Kasumi-1 (cell line): ENCODE measurements around the gene GPR3.
"Not testable (repeated sequence)": the region's sequence is repeated elsewhere in the genome, so short reads cannot be mapped to it uniquely, and the experiment has no call there.

Source experiments
- DNase-seq, 2 experiments: peaks; one replicate each; lab custom pipeline; 2025; lab: John Stamatoyannopoulos, UW

GPR3 gene

DNA sequence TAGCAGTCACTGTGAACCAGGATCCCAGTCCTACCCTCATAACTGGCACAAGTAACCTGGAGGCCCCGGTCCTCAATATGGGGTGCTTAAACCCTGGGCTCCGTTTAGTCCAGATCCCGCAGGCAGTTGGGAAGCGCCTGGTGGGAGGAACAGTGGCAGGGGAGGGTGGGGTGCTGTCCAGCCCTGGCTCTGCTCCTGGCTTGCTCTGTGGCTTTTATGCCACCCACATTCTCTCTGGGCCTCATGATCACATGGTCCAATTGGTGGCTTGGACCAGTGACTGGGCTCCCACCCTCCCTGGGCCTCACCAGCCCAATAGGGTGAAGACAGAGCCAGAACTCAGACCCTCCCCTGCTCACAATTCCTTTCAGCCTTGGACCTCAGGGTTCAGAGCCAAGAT, 12.2 kb upstream of the GPR3 start:
- DNase-seq, result no peak

GRCh38 chr1:27380766-27381733, 11.4 kb upstream of the GPR3 start:
- DNase-seq, result no peak

DNA sequence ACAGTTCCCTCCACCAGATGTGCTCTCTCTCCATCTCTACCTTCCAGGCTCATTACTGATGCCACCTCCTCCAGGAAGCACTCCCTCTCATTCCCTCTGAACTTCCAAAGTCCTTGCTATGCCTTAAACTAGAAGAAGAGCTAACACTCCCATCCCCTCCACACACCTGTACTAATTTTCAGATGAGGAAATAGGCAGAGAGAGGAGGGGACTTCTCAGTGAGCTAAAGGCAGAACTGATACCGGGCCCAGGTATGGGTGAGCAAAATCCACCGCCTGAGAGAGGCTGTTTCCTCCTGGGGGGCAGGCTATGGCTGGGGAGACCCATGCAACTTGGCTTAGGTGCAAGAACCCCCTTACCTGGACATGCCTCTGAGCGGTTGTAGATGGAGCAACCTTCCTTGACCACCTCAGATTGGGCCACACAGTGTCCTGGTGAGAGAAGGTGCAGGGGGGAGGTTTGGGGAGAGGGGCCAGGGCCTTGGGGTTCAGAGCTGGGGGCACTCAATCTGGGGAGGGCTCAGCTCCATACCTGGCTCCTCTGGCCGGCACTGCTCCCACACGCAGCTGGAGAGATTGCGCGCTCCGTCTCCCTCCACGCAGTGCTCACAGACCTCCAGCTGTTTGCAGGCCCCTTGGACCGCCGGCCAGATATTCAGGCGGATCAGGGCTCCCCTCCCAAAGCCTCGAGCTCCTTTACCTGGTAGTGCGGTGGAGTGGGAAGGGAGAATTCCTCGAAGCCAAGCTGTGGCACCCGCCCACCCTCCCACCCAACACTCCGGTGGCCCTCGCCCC, 10.3 kb upstream of the GPR3 start:
- no peak for DNase-seq

DNA sequence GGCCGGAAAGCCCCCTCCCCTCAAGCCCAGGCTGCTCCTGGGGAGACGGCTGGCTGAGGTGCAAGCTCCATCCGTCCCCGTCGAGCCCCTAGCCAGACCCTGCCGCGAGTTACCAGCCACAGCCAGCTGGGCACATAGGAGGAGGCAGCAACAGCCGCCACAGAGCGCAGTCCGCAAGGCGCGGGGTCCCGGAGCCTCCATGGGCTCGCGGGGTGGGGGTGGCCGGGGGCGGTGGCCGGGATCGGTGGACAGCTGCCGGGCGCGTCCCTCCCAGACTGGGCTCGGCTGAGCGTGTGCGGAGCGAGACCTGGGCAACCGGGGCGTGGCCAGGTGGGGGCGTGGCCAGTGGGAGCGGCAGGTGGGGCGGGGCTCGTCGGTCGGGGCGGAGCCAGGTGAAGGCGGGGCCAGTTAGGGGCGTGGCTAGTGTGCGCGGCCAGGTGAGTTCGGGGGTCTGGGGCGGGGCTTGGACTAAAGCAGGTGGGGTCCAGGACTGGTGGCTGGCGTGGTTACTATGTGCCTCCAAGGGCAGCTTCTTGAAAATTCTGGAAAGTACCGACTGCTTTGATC, 9.3 kb upstream of the GPR3 start, which contains the start of gene CD164L2:
Gene CD164L2 (minus strand): TSS at position 295 of the 567 bp plus-strand sequence. CDS start 94 bp downstream, at position 201.
- no peak for DNase-seq

- DNase-seq, result no peak
These were observed 8.8 kb upstream of the GPR3 start for GRCh38 chr1:27383661-27384060.

DNA sequence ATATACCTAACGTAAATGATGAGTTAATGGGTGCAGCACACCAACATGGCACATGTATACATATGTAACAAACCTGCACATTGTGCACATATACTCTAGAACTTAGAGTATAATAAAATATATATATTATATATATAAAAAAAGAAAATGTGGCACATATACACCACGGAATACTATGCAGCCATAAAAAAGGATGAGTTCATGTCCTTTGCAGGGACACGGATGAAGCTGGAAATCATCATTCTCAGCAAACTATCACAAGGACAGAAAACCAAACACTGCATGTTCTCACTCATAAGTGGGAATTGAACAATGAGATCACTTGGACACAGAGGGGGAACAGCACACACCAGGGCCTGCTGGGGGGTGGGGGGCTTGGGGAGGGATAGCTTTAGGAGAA, 7.6 kb upstream of the GPR3 start:
- not testable (repeated sequence) for DNase-seq

GRCh38 chr1:27388337-27389005, 4.0 kb upstream of the GPR3 start:
- peak; percentile 16 to 24 for DNase-seq

DNA sequence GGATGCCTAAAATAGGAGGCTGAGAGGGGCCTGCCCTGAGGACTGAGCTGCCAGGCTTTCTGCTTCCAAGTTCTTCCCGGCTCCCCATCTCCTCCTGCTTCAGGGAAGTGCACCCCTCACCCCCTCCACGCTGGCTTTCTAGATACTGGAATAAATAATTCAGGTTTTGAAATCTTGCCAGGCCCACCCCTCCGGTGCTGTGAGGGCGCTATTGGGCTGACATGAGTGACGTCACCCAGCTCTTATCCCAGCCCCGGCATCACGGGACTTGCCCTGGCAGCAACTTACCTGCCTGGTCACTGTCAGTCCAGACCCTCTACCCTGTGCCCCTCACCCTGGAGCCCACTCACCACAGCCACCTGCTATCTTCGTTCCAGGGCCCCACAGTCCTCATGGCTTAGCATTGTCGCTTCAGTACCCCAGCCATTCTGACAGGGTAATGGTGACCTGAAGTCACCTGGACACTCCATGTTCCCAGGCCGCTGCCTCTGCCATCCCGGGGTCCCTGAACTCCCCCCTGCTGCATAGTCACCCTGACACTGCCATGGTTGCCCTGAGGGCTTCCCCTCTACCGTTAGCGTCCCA, 819 bp upstream of the GPR3 start:
- DNase-seq, result no peak

DNA sequence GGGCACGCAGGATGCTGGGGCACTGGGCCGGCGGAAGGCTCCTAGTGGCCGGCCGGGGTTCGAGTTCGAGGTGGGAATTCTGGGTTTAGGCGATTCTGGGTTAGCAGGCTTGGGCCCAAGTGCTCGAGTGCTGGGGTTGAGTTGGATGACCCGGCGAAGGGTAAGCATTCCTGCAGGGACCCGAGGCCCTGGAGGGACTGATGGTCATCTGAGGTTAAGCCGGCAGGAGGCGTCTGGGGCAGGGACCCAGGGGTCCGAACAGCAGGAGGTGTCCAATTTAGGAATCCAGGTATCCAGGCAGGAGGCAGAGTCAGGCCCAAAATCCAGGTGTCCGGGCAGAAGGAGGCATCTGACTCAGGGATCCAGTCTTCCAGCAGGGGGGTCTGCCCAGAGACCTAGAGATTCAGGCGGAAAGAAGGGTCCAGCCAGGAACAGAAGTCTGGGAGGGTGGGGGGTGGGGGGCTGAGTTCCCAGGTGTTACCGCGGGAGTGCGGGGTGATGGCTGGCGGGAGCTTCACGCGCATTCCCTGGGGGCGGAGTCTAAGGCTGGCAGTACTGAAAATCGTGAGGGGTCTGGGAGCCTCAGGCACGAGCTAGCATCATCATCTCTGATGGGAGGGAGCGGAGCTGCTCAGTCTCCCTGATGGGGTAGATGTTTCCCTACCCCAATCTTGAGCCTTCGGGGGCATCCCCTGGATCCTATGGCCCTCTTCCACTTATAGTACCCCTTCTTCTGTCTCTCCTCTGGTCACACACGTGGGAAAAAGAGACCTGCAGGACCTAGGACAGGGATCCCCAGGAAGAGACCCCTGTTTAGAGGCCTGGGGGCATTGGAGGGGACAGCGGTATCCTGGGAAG, 585 bp downstream of the GPR3 start:
- DNase-seq, result no peak

DNA sequence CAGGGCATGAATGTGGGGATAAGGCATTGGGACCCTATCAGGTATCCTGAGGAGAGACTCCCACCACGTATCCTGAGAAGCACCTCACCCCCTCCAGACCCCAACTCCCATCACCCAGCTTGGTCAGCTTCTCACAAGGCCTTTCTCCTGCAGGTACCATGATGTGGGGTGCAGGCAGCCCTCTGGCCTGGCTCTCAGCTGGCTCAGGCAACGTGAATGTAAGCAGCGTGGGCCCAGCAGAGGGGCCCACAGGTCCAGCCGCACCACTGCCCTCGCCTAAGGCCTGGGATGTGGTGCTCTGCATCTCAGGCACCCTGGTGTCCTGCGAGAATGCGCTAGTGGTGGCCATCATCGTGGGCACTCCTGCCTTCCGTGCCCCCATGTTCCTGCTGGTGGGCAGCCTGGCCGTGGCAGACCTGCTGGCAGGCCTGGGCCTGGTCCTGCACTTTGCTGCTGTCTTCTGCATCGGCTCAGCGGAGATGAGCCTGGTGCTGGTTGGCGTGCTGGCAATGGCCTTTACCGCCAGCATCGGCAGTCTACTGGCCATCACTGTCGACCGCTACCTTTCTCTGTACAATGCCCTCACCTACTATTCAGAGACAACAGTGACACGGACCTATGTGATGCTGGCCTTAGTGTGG, 1.3 kb downstream of the GPR3 start:
- no peak for DNase-seq

GRCh38 chr1:27394282-27394658, 1.8 kb downstream of the GPR3 start:
- DNase-seq, result no peak

GRCh38 chr1:27394925-27395324, 2.5 kb downstream of the GPR3 start:
- no peak for DNase-seq

DNA sequence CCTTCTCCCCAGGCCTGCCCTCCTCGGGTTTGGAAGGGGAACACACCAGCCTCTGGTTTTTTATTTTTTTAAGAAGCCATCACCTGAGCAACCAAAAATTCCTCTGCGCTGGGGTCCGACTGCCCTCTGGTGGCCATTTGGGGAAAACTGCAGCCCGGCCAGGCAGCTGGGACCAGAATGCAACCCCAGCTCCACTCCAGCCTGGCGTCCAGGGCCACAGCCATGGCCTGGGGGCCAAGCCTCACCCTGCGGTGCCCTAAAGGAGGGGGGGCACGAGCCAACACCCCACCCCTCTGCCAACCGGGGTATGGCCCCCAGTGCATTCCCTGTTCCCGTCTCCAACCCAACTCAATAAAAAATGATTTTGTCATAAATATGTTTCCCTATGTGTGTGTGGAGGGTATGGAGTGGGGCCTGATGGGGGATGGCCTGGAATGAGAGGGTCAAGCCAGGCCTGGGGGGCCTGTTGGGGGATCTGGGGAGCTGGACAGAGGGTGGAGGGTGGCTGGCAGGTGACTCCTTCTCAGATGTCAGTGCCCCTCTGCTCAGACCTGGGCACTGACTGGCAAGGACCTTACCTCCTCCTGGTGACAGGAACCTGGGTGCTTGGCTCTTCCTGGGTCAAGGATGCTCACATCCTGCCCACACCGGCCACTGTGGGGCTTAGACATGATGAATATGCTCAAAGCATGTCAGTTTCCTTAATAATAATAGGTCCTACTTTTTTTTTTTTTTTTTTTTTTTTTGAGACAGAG, 3.2 kb downstream of the GPR3 start:
- DNase-seq, result peak; percentile 63 to 82

DNA sequence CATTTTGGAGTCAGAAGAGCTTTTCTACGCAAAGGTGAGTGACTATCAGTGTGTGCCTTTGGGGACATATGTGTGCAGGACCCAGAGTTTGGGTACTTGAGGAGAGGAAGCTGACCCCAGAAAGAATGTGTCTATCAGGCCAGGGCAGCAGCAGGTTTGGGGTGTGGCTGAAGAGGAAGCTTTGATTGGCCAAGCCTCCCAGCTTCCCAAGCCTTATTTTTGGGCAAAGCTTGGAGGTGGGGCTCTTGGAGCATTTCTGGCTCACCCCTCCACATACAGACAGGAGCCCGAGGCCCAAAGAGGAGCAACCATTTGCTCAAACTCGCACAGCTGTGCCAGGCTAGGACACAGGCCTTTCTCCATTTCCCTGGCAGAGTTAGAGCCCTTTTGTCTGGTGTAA, 4.7 kb downstream of the GPR3 start:
- no peak for DNase-seq

- DNase-seq, result no peak
These were observed 5.3 kb downstream of the GPR3 start for GRCh38 chr1:27397749-27398148.

DNA sequence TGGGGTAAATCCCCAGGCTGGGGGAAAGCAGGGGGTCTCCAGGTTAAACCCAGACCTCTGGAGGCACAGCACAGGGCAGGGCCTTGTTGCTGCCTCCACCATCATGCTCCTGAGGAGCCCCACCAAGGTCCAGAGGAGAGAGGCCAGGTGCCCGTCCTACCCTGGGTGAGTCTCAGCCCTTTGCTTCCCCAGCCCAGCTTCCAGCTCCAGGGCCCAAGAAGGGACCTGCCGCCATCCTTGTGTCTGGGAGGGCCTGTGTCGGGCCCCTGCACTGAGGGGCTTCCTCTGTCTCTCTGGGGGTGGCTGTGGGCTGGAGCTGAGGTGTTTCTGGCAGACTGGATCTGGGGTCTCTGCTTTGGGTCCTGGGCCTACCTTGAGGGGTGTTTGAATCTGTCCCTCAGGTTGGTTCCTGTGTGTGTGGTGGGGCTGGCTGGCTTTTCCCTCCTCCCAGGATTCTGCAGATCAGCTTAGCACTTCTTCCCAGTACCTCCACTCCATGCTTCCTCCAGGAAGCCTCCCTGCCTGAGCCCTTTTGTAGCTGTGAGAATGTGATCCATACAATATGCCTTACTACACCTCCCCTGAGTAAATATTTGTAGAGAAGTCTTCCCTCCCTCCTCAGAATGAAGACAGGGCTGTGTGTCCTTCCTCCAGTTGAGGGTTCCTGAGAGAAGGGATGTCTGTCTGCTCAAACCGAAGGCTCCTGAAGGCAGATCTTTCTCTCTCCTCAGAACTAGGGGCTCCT, 6.2 kb downstream of the GPR3 start:
- DNase-seq, result no peak

- DNase-seq, result no peak
These were observed 7.0 kb downstream of the GPR3 start for GRCh38 chr1:27399251-27400025.
